HG03565 (cell line): ENCODE data around the gene TMEM255B.
"Not testable (repeated sequence)": the region's sequence is repeated elsewhere in the genome, so short reads cannot be mapped to it uniquely, and the experiment has no call there.

Source experiments
- ATAC-seq: cut with Tn5 transposase; IDR thresholded peaks from one replicate; pipeline ENCODE4 v1.9.1; 2021; ENCODE audit warnings: mild to moderate bottlenecking, moderate library complexity; ENCODE audit not compliant: unreplicated experiment

TMEM255B gene

GRCh38 chr13:113815151-113816058 lies 56.4 kb downstream of the TMEM255B start:
- no peak for ATAC-seq

- ATAC-seq = no peak
Observed at GRCh38 chr13:113816254-113816929, 57.4 kb downstream of the TMEM255B start.

GRCh38 chr13:113816946-113817859 lies 58.2 kb downstream of the TMEM255B start:
- ATAC-seq = no peak

GRCh38 chr13:113817860-113818691 lies 59.0 kb downstream of the TMEM255B start:
- ATAC-seq = no peak

- no peak for ATAC-seq
Observed at GRCh38 chr13:113818700-113819295, 59.8 kb downstream of the TMEM255B start.

GRCh38 chr13:113819341-113819730 lies 60.3 kb downstream of the TMEM255B start:
- no peak for ATAC-seq

- ATAC-seq = no peak
Observed at GRCh38 chr13:113819731-113820715, 61.0 kb downstream of the TMEM255B start.

GRCh38 chr13:113820813-113821651 lies 62.0 kb downstream of the TMEM255B start:
- no peak for ATAC-seq

- ATAC-seq = no peak
Observed at GRCh38 chr13:113821847-113822246, 62.8 kb downstream of the TMEM255B start.

GRCh38 chr13:113822266-113822665 lies 63.2 kb downstream of the TMEM255B start:
- no peak for ATAC-seq

- ATAC-seq = no peak
Observed at GRCh38 chr13:113822956-113823744, 64.1 kb downstream of the TMEM255B start.

GRCh38 chr13:113823771-113824170 lies 64.7 kb downstream of the TMEM255B start:
- no peak for ATAC-seq

- ATAC-seq = no peak
Observed at GRCh38 chr13:113825841-113826240, 66.8 kb downstream of the TMEM255B start.

GRCh38 chr13:113826446-113826845 lies 67.4 kb downstream of the TMEM255B start:
- ATAC-seq = not testable (repeated sequence)

- ATAC-seq = no peak
Observed at GRCh38 chr13:113827021-113827420, 68.0 kb downstream of the TMEM255B start.

GRCh38 chr13:113828282-113828825 lies 69.3 kb downstream of the TMEM255B start:
- no peak for ATAC-seq
